Stimulated activated naive B cell treated with anti-CD40 and anti-IgM and Interleukin-4, amounts not matched to agents 10 μg/mL and 1 μg/mL and 100 μg/mL, for 72 hours (primary cell): ENCODE measurements around the gene CNTLN.
"Not testable (repeated sequence)": the region's sequence is repeated elsewhere in the genome, so short reads cannot be mapped to it uniquely, and the experiment has no call there.

Source experiments
- ATAC-seq, 2 donors: fragments of 150-1000 bp; cut with Tn5 transposase; replicated peaks; 2 replicates each; pipeline ENCODE4 v1.10.0; 2021; ENCODE audit warnings: moderate library complexity in 1 of 2
- DNase-seq: peaks from one replicate; pipeline ENCODE4 v3.0.0; 2021
- H3K27ac Mint-ChIP-seq: one replicate; pipeline ENCODE4 v1.8.0; 2022; ENCODE audit warnings: mild to moderate bottlenecking, mixed read lengths
- H3K27me3 Mint-ChIP-seq, 2 donors: one replicate each; pipeline ENCODE4 v1.8.0; 2022; ENCODE audit warnings: mixed read lengths in 2 of 2
- H3K36me3 Mint-ChIP-seq, 2 donors: one replicate each; pipeline ENCODE4 v1.8.0; 2022; ENCODE audit warnings: mixed read lengths in 2 of 2, mild to moderate bottlenecking in 1 of 2
- H3K4me1 Mint-ChIP-seq, 2 donors: one replicate each; pipeline ENCODE4 v1.8.0; 2022; ENCODE audit warnings: mixed read lengths in 2 of 2, mild to moderate bottlenecking in 1 of 2
- H3K4me3 Mint-ChIP-seq, 2 donors: one replicate each; pipeline ENCODE4 v1.8.0; 2022; ENCODE audit warnings: mild to moderate bottlenecking in 2 of 2, mixed read lengths in 2 of 2, moderate library complexity in 1 of 2
- H3K9me3 Mint-ChIP-seq, 2 donors: one replicate each; pipeline ENCODE4 v1.8.0; 2022; ENCODE audit warnings: mixed read lengths in 2 of 2, mild to moderate bottlenecking in 1 of 2

Gene CNTLN

DNA sequence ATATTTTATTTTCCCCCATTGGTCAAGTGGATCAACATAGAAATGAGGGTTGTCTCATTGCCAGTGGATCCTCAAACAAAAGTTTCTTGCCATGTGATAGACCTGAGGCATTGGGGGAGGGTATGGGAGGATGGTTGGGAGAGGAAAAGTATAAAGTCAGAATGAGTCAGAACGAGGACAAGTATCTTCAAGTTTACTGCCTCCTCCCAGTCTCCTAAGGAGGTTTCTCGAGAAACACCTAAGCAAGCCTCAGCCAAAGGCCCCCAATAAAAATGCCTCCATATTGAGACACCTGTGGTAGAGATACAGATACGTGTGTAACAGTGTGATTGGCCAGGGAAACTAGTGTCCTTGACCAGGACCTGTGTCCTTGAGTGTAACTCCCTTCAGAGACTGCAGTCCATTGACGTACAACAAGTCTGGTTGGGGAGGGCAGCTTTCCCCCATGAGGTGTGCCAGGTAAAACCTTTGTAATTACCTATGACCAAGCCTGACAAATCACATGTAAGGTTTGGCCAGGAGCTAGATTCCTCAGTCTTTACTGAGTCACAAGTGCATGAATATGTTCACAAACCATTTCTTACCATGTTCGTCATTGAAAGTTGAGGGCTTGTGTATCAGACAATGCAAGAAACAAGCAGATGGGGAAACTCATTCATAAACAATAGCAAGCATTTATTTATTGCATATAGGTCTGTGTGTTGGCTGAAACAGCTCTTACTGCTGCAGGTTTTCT lies 245.5 kb downstream of the CNTLN start:
- H3K27me3 Mint-ChIP-seq: no peaks in the 10 kb centered on the region
- H3K4me1 Mint-ChIP-seq: no peaks in the 10 kb centered on the region
- no peak overlapping the region for H3K4me3 Mint-ChIP-seq
- no peak for ATAC-seq
- no peak overlapping the region for H3K27ac Mint-ChIP-seq
- no peaks in the 10 kb centered on the region for H3K9me3 Mint-ChIP-seq
- DNase-seq: no peak
- H3K36me3 Mint-ChIP-seq: no peaks in the 10 kb centered on the region

DNA sequence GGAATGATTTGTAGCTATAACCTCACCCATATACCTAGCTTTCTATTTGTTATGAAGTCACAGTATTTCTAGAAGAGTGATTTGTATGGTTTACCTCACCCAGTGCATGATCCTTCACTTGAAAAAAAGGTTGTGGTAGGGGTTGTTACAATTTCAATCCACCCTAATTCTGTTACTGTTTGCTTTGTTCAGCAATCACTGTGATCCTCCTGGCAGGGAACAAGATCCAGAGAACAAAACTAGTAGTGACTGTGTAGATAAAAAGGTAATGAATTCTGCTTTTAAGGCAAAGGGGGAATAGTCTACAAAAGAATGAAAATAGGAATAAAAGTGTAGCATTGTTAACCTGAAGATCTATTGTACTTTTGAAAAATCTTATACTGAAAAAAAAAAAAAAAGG lies 252.7 kb downstream of the CNTLN start:
- Mint-ChIP-seq H3K4me3 (no peak overlapping the region), H3K4me1 (no peaks in the 10 kb centered on the region)

DNA sequence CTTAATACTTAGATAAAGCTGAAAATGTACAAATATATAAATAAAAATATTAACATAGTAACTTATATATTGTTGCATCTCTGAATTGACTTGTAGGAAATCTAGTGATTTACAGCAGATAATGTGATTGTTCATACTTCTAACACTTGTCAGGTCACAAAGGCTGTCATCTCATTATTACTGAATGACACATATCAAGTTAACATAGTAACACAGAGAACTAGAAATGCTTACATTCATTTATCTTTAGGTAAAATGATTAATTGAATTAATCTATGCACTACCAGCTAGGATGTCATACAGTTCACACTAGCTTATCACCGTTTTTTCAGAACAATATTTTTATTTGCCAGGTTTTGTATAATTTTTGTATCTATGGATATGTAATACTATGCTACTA lies 254.2 kb downstream of the CNTLN start:
- Mint-ChIP-seq H3K4me1 (no peaks in the 10 kb centered on the region), H3K9me3 (no peaks in the 10 kb centered on the region), H3K36me3 (no peaks in the 10 kb centered on the region), H3K4me3 (no peak overlapping the region), H3K27ac (no peak overlapping the region), H3K27me3 (no peaks in the 10 kb centered on the region)
- no peak for ATAC-seq
- no peak for DNase-seq

More for the DNA sequence above, 252.7 kb downstream of the CNTLN start:
- DNase-seq (no peak), ATAC-seq (no peak)
- Mint-ChIP-seq H3K27ac (no peak overlapping the region), H3K27me3 (no peaks in the 10 kb centered on the region), H3K9me3 (no peaks in the 10 kb centered on the region), H3K36me3 (no peaks in the 10 kb centered on the region)

DNA sequence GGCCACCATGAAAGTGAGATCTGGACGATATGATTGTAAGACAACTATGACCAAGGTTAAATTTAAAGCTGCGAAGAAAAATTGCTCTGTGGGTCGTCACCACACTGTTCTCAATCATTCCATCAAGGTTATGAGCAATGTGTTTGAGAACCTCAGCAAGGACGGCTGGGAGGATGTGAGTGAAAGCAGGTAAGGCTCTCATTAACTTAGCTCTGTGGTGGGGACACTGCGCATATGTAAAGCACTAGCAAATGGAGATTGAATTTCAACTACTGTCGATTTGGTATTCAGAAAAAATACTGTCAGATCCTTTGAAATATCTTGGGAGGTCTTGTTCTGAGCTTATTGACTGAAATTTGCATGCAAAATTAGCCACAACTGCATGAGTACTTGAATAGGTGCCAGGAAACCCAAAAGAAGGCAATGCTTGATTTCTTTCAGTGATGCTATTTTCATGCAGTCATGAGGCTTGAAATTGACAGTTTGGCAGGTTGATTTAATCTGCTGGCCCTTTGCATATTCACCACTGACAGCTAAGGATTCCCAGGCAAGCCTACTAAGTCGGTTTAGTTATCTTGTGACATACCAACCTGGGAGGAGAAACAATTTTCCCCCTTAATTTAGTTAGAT lies 260.2 kb downstream of the CNTLN start:
- ATAC-seq (no peak), DNase-seq (no peak)
- Mint-ChIP-seq H3K27ac (no peak overlapping the region), H3K36me3 (no peaks in the 10 kb centered on the region), H3K4me3 (no peak overlapping the region), H3K4me1 (no peaks in the 10 kb centered on the region), H3K27me3 (no peaks in the 10 kb centered on the region), H3K9me3 (no peaks in the 10 kb centered on the region)

DNA sequence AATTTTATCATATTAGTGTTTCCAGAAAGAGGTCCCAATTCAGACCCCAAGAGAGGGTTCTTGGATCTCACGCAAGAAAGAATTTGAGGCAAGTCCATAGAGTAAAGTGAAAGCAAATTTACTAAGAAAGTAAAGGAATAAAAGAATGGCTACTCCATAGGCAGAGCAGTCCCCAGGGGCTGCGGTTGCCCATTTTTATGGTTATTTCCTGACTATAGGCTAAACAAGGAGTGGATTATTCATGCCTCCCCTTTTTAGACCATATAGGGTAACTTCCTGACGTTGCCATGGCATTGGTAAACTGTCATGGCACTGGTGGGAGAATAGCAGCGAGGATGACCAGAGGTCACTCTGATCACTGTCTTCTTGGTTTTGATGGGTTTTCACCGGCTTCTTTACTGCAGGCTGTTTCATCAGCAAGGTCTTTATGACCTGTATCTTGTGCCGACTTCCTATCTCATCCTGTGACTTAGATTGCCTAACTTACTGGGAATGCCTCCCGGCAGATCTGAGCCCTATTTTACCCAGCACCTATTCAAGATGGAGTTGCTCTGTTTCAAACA lies 262.4 kb downstream of the CNTLN start:
- not testable (repeated sequence) for H3K27me3 Mint-ChIP-seq, ATAC-seq, DNase-seq, H3K9me3 Mint-ChIP-seq, H3K36me3 Mint-ChIP-seq, H3K4me3 Mint-ChIP-seq, H3K27ac Mint-ChIP-seq, H3K4me1 Mint-ChIP-seq

DNA sequence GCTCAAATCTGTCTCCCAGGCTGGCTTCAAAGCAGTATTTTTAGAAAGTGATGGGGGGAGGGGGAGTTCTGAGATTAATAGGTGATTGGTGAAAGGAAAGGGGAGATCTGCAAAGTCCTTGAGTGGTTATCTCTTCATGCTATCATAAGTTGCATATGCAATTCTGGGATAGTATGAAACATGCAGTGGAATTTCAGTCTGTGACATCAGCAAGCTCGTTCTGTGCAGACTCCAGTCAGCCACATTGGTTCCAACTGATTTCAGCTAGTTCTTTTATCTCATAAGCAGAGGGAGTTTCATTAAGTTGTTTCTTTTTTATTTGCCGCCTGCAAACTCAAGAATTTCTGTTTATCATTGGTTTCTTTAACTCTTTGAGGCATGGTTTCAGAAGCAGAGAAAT lies 263.5 kb downstream of the CNTLN start:
- DNase-seq (no peak), ATAC-seq (no peak)
- H3K9me3 Mint-ChIP-seq: no peaks in the 10 kb centered on the region

DNA sequence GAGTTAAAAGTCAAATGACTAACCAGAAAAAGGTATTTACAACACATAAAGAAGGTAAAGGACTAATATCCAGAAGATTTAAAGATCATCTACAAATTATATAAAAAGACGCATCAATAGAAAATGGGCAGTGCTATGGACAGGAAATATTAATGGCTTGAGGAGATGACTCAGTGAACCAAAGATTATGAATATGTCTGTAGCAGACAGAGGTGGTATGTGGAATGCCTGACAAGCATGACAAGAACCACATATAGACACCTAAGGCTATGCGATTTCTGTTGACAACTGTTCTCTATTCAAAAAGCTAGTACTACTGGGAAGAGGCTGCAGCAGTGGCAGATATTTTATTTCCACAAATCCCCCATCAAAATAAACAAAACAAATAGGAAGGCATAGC lies 267.0 kb downstream of the CNTLN start:
- Mint-ChIP-seq H3K36me3 (no peaks in the 10 kb centered on the region), H3K27ac (no peak overlapping the region), H3K9me3 (no peaks in the 10 kb centered on the region), H3K27me3 (no peaks in the 10 kb centered on the region), H3K4me1 (no peaks in the 10 kb centered on the region), H3K4me3 (no peak overlapping the region)
- ATAC-seq (no peak), DNase-seq (no peak)

More for the DNA sequence above, 263.5 kb downstream of the CNTLN start:
- Mint-ChIP-seq H3K4me1 (no peaks in the 10 kb centered on the region), H3K27ac (no peak overlapping the region), H3K4me3 (no peak overlapping the region), H3K36me3 (no peaks in the 10 kb centered on the region), H3K27me3 (no peaks in the 10 kb centered on the region)

DNA sequence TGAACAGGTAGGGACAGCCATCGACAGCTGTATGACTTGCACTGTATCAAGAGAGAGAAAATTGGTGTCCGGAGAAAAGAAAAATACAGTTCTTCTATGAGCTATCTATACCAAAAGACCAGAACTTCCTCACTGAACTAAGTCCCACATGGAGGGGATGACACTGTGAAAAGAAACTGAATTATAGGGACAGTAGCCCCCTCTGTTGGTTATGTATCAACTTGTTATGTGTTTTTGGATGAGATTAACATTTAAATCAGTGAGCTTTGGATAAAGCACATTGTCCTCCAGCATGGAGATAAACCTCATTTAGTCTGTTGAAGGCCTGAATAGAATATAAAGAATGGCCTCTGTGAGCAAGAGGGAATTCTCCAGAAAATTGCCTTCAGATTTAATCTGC lies 267.5 kb downstream of the CNTLN start:
- ATAC-seq (no peak), DNase-seq (no peak)
- no peak overlapping the region for H3K27ac Mint-ChIP-seq
- H3K4me3 Mint-ChIP-seq: no peak overlapping the region
- no peaks in the 10 kb centered on the region for H3K36me3 Mint-ChIP-seq
- H3K4me1 Mint-ChIP-seq: no peaks in the 10 kb centered on the region
- no peaks in the 10 kb centered on the region for H3K9me3 Mint-ChIP-seq
- no peaks in the 10 kb centered on the region for H3K27me3 Mint-ChIP-seq

DNA sequence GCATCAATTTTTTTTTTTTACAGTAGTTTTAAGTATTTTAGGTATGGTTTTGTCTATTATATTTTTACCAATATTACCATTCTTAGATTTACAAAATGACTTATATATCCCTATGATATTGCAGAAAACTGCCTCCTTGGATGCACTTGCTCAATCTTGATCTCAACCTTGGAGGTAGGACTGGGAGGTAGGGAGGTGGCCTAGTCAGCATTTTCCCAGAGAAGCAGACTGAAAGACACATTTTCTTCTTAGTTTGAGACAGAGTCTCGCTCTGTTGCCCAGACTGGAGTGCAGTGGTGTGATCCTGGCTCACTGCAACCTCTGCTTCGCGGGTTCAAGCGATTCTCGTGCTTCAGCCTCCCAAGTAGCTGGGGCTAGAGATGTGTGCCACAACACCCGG lies 268.7 kb downstream of the CNTLN start:
- Mint-ChIP-seq H3K27me3 (no peaks in the 10 kb centered on the region), H3K36me3 (no peaks in the 10 kb centered on the region), H3K4me3 (no peak overlapping the region), H3K4me1 (no peaks in the 10 kb centered on the region), H3K9me3 (no peaks in the 10 kb centered on the region), H3K27ac (no peak overlapping the region)
- ATAC-seq: no peak
- no peak for DNase-seq

DNA sequence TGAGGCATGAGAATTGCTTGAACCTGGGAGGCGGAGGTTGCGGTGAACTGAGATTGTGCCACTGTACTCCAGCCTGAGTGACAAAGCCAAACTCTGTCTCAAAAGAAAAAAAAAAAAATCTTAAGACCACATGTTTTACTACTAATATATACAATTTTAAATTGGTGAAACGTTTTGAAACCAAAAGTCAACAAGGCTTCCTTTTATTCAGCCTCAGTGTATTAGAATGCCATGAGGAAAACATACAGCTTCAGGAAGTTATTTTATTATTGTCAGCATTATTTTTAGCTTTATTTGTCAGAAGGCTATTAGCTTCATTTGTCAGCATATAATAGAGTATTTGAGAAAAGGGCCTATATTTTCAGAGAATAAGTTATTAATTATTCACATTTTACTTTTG lies 280.1 kb downstream of the CNTLN start:
- H3K27ac Mint-ChIP-seq: no peak overlapping the region
- no peaks in the 10 kb centered on the region for H3K36me3 Mint-ChIP-seq
- ATAC-seq (no peak), DNase-seq (no peak)
- H3K9me3 Mint-ChIP-seq: no peaks in the 10 kb centered on the region
- no peak overlapping the region for H3K4me3 Mint-ChIP-seq
- H3K27me3 Mint-ChIP-seq: no peaks in the 10 kb centered on the region
- H3K4me1 Mint-ChIP-seq: no peaks in the 10 kb centered on the region

DNA sequence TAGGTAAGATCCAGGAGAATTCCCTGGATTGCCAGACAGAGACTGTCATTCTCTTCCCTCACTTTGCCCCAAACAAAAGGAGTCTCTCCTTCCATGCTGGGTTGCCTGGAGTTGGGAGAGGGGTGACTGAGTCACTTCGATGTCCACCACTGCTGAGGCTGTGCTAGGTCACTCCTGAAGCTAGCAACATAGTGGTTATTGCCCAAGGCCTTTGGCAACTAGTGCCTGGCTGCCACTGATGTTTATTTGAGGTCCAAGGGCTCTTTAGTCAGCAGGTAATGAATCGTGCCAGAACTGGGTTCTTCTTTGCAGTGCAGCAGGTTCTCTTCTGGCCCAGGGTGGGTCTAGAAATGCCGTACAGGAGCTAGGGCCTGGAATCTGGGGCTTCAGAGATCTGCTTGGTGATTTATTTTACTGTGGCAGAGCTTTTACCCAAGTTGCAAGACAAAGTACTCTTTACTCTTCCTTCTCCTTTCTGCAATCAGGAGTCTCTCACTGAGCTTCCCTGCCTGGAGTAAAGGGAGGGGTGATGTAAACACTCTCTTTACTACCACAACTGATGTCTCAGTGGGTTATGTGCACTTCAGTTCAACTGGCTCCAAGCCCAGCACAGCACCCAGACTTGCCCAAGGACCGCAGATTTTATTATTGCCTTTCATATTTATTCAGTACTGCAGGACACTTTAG lies 288.3 kb downstream of the CNTLN start:
- H3K27ac Mint-ChIP-seq: no peak overlapping the region
- no peaks in the 10 kb centered on the region for H3K4me1 Mint-ChIP-seq
- H3K4me3 Mint-ChIP-seq: no peak overlapping the region
- no peak for DNase-seq
- H3K27me3 Mint-ChIP-seq: no peaks in the 10 kb centered on the region
- no peaks in the 10 kb centered on the region for H3K36me3 Mint-ChIP-seq
- no peaks in the 10 kb centered on the region for H3K9me3 Mint-ChIP-seq
- no peak for ATAC-seq

DNA sequence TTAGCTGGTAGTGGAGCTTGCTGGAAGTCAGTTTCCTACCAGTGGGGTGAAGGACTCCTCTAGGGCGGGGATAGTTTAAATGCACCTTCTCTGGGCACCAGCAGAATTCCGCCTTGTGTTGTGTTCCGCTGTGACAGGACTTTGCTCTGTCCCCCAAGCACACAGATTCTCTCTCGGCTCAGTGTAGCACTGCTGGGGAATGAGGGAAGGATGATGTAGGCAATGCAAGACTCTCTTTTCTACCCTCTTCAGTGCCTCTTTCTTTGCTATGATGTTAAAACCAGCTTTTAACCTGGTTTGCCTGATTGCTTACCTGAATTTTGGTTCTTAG lies 288.8 kb downstream of the CNTLN start:
- Mint-ChIP-seq H3K36me3 (no peaks in the 10 kb centered on the region), H3K4me1 (no peaks in the 10 kb centered on the region), H3K27me3 (no peaks in the 10 kb centered on the region), H3K9me3 (no peaks in the 10 kb centered on the region), H3K27ac (no peak overlapping the region), H3K4me3 (no peak overlapping the region)
- no peak for ATAC-seq
- no peak for DNase-seq

DNA sequence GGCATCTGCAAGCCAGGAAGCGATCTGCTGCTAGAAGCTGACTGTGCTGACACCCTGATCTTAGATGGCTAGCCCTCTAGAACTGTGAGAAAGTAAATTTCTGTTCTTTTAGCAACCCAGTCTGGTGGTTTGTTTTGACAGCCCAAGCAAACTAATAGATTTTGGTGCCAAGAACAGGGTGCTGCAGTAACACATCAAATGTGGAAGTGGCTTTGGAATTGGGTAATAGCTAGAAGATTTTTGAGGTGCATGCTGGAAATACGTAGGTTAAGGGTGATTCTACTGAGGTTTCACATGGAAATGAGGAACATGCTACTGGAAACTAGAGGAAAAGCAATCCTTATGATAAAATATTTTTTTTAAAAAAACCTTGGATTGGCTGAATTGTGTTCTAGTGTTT lies 290.5 kb downstream of the CNTLN start:
- DNase-seq (no peak), ATAC-seq (no peak)
- Mint-ChIP-seq H3K27me3 (no peaks in the 10 kb centered on the region), H3K9me3 (no peaks in the 10 kb centered on the region), H3K36me3 (no peaks in the 10 kb centered on the region), H3K4me3 (no peak overlapping the region), H3K27ac (no peak overlapping the region), H3K4me1 (no peaks in the 10 kb centered on the region)

DNA sequence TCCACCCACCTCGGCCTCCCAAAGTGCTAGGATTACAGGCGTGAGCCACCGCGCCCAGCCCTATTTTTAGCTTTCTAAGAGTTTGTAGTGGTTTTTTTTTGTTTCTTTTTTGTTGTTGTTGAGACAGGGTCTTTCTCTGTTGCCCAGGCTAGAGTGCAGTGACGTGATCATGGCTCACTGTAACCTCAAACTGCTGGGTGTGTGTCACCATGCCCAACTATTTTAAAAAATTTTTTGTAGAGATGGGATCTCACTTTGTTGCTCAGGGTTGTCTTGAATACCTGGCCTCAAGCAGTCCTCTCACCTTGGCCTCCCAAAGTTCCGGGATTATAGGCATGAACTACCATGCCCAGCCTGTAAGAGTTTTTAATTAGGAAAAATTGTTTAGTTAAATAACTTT lies 298.7 kb downstream of the CNTLN start:
- no peak for ATAC-seq
- Mint-ChIP-seq H3K4me1 (no peaks in the 10 kb centered on the region), H3K27me3 (no peaks in the 10 kb centered on the region), H3K27ac (no peak overlapping the region), H3K4me3 (no peak overlapping the region), H3K36me3 (no peaks in the 10 kb centered on the region), H3K9me3 (peaks cover 3 to 4% of the 10 kb centered on the region in 2 donors)
- no peak for DNase-seq

DNA sequence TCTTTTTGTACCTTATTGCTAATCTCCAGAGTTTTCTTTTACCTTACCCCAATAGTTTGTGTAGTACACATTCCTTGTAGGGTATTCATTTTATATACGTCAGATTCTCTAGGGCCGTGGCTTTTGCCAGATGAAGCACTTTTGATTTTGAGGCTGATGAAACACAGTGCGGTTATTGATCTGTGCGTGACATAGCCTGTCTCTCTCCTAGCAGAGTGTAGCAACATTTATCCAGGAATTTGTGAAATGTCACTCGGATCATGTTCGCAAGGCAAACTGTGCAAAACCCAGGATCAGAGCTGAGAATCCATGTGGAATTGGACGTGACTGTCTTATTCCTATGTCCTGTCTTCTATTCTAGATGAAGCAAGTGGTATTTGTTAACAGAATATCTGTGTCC lies 302.0 kb downstream of the CNTLN start:
- Mint-ChIP-seq H3K4me3 (no peak overlapping the region), H3K27me3 (no peaks in the 10 kb centered on the region), H3K4me1 (no peaks in the 10 kb centered on the region), H3K27ac (no peak overlapping the region), H3K9me3 (peaks cover 5 to 9% of the 10 kb centered on the region in 2 donors), H3K36me3 (no peaks in the 10 kb centered on the region)
- DNase-seq (no peak), ATAC-seq (no peak)
